Ovary (tissue), 3 donors: Measurements from ENCODE around the gene CSGALNACT2.

Experiments used
- EP300 ChIP-seq: sonication (generic); formaldehyde crosslinking; IDR thresholded peaks from one replicate; pipeline ENCODE4 v1.6.1; 2017; ENCODE audit warnings: antibody characterized with exemption
- POLR2A ChIP-seq: fragments of 450-650 bp; IDR thresholded peaks from one replicate; pipeline ENCODE4 v1.6.1; 2017; ENCODE audit warnings: antibody characterized with exemption, mild to moderate bottlenecking, moderate library complexity
- TF ChIP-seq, protein P1 (sequence below), 3 donors: fragments of 450-650 bp in 2 of 3; fragments of 200-600 bp in 1 of 3; IDR thresholded peaks; one replicate each; pipeline versions ENCODE4 v1.5.1 to v1.8.0; 2016 to 2022; ENCODE audit warnings: antibody characterized with exemption in 3 of 3, mild to moderate bottlenecking in 1 of 3
- donor health status: DM: no; HTN: no; CAD: no.

GRCh38 chr10:43113201-43114087, 24.8 kb upstream of the CSGALNACT2 start:
- TF ChIP-seq POLR2A (no peak), EP300 (no peak)
- TF ChIP-seq, protein P1, sequence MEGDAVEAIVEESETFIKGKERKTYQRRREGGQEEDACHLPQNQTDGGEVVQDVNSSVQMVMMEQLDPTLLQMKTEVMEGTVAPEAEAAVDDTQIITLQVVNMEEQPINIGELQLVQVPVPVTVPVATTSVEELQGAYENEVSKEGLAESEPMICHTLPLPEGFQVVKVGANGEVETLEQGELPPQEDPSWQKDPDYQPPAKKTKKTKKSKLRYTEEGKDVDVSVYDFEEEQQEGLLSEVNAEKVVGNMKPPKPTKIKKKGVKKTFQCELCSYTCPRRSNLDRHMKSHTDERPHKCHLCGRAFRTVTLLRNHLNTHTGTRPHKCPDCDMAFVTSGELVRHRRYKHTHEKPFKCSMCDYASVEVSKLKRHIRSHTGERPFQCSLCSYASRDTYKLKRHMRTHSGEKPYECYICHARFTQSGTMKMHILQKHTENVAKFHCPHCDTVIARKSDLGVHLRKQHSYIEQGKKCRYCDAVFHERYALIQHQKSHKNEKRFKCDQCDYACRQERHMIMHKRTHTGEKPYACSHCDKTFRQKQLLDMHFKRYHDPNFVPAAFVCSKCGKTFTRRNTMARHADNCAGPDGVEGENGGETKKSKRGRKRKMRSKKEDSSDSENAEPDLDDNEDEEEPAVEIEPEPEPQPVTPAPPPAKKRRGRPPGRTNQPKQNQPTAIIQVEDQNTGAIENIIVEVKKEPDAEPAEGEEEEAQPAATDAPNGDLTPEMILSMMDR (IDR thresholded peaks at IDR 0.05) = no peak
